SK-N-MC (cell line): Measurements from ENCODE around the gene NAV1.

Source experiments
- EZH2 ChIP-seq: fragments of 200-600 bp; sonication (generic); IDR thresholded peaks from one replicate; pipeline ENCODE4 v1.6.1; 2017; ENCODE audit warnings: antibody characterized with exemption
- POLR2AphosphoS5 ChIP-seq: IDR thresholded peaks from 2 replicates; pipeline ENCODE4 v1.6.1; 2012; ENCODE audit warnings: mild to moderate bottlenecking, low read depth, low read length, borderline replicate concordance

DNA sequence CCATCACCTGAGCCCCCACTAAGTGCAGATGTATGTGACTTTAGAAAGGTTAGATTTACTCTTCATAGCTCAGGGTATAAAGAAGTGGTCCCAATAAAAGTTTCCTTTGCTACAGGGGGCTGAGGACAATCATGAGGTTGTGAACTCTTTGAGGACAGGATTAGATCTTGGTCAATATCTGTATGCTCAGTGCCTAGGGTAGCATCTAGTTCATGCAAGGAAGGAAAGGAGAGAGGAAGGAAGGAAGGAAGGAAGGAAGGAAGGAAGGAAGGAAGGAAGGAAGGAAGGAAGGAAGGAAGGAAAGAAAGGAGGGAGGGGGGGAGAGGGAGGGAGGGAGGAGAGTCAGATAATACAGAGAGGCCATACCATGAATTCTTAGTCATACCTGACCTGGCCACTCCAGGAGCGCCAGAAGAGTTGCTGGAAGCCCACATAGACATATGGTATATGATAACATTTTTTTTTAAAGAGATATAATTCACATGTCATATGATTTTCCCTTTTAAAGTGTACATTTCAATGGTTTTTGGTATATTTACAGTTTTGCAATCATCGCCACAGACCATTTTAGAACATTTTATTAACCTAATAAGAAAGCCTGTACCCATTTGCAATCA is 22.3 kb upstream of the NAV1 start:
- TF ChIP-seq EZH2 (no peak), POLR2AphosphoS5 (peak; percentile 67; the same call in 1 of the 2 replicates)
